DMS 273 (cell line): Measurements from ENCODE around the gene NXNL2.

Experiments
- DNase-seq: peaks from one replicate; lab custom pipeline; 2025; ENCODE audit not compliant: unreplicated experiment; lab: John Stamatoyannopoulos, UW

The NXNL2 gene

GRCh38 chr9:88531920-88532698 lies 2.9 kb upstream of the NXNL2 start:
- DNase-seq: peak; percentile 69

DNA sequence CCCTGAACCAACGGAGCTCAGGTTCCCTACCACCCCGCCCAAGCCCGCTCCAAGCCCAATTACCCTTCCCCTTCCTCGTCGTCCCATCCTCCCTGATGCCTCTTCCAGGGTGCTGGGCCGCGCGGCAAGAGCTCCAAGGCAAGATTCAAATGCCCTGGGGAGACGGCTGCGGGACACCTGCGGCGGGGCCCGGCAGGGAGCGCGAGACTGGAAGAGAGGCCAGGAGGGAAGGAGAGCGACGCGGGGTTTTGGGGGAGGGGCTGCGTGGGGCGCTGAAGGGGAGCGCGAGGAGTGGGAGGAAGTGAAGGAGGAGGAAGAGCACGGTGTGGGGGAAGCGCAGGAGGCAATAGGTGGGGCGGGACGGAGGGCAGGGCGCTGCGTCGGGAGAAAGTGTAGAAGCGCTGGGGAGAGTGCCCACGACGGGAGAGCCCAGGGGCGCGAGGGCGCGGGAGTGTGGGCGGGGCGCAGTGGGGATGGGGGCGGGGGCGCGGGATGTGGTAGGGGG lies 975 bp upstream of the NXNL2 start:
- peak; percentile 35 for DNase-seq

DNA sequence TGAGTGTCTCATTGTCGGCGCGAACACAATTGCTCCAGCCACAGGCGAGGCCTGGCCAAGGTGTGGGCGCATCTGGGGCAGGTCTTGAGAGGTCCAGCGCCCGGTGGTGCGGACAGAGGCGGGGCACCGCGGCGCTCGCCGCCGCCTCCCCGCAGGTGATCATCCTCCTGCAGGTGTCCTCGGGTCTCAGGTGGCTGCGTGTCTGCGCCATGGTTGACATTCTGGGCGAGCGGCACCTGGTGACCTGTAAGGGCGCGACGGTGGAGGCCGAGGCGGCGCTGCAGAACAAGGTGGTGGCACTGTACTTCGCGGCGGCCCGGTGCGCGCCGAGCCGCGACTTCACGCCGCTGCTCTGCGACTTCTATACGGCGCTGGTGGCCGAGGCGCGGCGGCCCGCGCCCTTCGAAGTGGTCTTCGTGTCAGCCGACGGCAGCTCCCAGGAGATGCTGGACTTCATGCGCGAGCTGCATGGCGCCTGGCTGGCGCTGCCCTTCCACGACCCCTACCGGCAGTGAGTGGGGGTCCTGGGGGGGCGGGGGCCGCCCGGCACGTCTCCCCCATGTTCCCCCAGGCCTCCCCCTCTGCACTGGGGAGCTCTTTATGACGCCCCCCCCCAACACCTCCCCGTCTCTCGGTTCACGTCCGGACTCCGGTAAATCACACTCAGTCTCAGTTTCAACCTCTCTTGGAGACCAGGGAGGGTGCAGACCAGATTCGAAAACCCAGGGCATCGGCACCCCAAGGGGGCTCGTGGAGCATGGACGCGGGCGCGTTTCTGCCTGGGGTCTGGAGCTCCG lies 446 bp downstream of the NXNL2 start:
- DNase-seq: peak; percentile 21

GRCh38 chr9:88536023-88536324 lies 996 bp downstream of the NXNL2 start:
- DNase-seq: no peak

DNA sequence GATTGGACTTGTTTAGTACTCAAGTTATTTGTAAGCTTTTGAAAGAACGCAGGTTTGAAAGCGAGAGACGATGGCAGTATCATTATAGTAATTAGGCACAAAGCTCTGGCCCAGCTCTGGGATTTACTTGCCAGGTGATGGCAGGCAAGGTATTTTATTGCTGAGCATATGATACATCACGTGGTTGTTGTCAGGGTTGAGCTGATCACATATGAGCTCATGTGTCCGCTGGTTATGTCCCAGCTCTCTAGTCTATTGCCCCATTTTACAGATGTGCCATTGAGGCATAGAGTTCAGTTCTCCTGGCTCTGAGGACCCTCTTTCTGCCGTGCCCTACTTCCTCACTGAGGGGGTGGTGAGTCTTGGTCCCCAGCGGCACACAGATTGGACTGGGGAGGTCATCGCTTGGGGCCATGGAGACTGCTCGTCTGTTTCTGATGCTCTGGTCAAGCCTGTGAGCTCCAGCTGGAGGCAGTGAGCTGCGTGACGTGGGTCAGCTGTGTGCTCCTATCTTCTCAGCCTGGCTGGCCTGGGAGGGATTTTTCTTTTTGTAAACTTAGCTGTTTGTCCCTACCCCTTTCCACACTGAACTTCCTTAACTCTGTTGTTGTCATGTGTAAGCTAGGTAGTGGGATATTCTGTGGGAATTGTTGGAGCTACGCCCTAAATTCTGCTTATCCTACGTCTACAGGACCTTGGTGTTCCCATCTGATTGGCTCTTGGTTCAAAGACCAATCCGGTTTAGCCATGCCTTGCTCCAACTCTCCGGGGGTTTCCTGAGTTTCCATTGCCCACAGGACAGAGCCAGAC lies 2.2 kb downstream of the NXNL2 start:
- DNase-seq: no peak

GRCh38 chr9:88537761-88538091 lies 2.7 kb downstream of the NXNL2 start:
- peak; percentile 72 for DNase-seq

- no peak for DNase-seq
These were observed 3.5 kb downstream of the NXNL2 start for GRCh38 chr9:88538311-88539085.

GRCh38 chr9:88539246-88539645 lies 4.3 kb downstream of the NXNL2 start:
- no peak for DNase-seq

DNA sequence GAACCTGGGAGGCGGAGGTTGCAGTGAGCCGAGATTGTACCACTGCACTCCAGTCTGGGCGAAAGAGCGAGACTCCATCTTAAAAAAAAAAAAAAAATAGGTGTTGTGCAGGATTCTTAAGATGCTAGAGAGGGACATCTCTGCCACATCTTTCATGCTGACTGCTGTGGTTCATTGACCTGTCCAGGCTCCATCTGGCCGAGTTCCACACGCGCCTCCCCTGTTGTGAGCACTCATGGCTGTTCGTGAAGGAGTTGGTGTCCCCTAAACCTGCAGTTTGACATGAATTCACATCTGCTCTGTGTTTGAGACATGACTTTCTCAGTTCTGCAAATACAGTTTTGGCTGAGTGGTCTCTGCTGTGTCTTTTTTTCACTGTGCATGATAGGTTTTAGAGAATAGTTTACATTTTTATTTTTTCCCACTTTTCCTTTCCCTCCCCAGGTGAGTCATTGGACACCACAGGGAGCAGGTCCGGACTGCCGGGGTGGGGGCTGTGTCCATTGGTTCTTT lies 5.3 kb downstream of the NXNL2 start:
- no peak for DNase-seq

GRCh38 chr9:88544245-88544644 lies 9.3 kb downstream of the NXNL2 start:
- DNase-seq: peak; percentile 5

DNA sequence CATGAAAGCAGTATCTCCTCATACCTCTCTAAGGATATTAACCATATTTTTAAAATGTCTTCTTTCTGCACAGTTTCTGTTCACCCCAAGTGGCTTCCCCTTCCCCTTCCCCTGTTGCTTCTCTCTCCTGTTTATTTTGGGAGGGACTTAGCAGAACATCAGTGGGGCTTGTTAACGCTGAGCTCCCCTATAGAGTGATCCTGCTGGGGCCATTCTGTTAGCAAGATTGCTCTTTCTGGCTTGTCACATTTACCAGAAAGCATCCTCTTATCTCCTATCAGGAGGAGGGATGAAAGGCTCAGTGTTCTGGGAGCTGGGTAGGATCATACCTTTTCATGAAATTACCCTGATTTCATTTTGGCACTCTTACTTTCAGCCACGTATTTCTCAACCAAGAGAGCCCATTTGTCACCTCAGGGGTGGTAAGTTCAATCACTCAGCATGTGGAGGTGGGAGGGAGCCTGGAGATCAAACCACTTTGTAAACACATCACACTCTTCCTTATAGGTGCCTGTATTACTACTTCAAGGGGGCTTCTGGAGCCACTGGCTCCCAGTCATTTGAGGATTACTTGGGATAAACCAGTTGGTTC lies 16.7 kb downstream of the NXNL2 start:
- no peak for DNase-seq

DNA sequence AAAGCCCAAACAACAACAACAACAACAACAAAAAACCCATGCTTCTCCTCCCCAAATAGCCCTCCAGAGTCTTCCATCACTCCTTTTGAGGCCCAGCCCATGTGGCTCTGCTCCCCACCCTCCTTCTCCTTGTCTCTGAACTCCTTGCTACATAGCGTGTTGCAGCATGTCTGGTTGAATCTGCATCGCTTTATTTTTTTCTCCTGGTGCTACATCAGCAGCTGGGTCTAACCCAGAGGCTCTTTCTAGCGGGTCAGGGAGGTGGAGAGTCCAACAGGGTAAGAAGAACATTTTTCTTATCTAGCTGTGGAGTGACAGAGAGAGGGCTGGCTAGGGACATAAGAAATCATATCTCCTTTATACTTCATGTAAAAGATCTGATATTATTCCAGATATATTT lies 18.4 kb downstream of the NXNL2 start:
- no peak for DNase-seq

DNA sequence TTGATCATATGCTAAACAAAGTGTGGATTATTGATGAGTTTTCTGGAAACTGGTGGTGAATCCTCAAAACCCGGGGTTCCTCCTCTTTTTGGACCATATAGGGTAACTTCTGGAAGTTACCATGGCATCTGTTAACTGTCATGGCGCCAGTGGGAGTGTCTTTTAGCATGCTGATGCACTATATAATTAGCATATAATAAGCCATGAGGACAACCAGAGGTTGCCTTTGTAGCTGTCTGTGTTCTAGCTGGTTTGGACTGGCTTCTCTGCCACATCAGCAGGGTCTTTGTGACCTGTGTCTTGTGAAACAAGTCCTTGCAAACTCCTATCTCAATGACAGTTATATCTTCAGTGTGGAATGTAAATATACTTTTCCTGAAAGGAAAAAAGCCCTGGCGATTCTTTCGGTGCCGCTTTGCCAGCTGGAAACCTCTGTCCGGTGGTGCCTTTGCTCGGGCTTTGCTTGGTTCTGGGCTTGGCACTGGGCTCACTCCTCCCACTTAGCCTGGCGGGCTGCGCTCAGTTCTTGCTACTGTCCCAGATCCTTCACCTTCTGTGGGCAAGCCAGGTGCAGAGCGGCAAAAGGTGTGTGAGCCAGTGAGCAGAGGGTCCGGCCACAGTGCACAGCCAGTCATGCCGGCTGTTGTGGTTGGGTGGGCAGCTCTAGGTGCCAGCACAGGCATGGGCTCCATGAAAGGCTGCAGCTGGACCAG lies 20.4 kb downstream of the NXNL2 start:
- no peak for DNase-seq

DNA sequence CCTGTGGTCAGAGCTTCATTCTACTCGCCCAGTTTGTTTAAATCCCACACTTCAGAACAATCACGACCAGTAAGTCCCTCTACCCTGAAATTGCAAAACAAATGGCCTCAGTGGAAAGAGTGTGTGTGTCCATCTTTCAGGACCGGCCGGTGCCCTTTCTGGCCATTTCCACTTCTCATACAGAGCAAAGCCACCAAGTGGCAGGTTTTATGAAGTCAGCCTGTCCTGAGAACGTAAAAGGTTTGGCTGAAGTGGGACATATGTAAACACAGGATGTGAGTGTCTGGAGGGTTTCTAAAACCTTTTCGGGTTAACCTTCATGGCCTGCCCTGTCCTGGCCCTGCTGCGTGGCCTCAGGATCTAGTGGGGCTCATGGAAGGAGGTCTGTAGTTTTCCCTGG lies 24.7 kb downstream of the NXNL2 start:
- DNase-seq: no peak

DNA sequence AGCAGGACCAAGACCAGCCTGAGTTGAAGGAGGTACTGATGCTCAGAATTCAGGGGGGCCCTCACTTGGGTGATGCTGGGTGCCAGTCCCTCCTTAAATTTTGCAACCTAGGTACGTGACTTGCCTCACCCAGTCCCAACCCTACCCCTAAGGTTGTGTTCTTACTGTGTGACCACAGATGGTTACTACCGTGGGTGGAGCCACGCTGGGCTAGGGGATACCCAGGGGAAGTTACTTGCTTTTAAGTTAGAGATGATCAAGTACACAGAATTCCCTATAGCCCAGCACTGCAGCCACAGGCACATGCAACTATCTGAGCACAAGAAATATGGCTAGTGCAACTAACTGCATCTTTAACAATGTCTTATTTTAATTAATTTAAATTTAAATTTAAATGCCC lies 32.9 kb downstream of the NXNL2 start:
- DNase-seq: no peak

DNA sequence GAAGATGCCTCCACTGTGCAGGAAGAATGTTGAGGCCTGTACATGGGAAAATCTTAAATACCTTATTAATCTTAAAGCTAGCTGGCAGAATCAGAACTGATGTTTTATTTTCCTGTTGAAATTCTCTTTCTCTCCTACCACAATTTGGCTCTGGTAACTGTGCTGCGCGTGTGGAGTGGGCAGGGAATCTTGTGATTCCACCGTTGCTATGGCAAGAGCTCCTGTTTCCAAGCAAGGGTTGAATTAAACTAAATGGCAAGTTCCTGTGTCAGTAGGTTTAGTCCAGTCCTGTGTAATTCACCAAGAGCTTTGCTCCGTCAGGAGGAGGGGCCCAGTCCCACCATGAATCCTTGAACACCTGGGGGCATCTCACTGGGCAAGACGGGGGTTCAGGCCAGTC lies 36.4 kb downstream of the NXNL2 start:
- no peak for DNase-seq

GRCh38 chr9:88572684-88573083 lies 37.7 kb downstream of the NXNL2 start:
- DNase-seq: no peak

DNA sequence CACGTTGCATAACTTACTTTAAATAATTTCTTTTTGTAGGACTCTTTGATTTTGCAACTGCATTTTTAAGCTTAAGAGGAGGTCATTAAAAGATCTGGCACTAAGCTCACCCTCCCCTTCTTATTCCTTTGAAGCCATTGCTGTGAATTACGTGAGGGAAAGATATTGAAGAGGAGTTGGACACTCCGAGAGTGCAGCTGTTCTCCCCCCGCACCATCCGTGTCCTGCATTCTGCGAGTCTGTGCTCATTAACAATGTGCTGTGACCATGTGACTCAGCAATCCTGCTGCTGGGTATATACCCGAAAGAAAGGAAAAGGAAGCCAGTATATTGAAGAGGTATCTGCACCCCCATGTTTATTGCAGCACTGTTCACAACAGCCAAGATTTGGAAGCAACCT lies 40.0 kb downstream of the NXNL2 start:
- no peak for DNase-seq

DNA sequence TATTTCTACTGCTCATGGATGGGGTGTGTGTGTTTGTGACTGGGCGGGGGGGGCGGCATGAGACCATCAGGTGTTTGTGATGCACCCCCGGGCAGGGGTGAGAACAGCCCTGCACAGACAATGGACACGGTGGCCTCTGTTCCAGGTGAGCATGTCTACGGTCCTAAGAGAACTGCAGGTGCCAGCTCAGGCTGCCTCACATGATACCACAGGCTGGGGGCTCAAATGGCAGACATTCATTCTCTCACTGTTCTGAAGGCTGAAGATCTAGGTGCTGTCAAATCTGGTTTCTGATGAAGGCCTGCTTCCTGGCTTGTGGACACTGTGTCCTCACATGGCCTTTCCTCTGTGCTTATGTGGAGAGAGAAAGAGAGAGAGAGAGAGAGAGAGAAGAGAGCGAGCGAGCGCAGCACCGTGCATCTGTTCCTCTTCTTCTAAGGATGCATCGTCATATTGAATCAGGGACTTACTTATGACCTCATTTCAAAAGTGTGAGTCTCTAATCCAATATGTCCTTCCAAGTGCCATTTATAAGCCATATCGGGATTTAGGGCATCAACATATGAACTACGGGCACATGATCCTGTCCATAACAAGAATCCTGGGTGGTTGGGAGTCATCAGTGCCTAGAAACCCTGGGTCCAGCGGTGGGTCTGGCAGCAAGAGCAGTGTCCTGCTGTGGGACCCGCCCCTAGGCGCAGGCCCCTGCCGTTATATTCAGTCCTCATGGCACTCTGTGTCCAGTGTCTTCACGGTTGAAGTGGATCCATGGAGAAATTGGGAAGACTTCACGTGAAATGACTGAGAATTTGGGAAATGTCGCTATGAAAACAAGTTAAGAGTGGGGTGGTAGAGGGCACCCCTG lies 42.5 kb downstream of the NXNL2 start:
- DNase-seq: no peak
